ENCODE data around the gene RAB3IL1. TPM values are rescaled to one million over a fixed set of nuclear protein-coding genes. Genes with fewer than 3 reads are reported as not detected.
"Not testable (repeated sequence)": the region's sequence is repeated elsewhere in the genome, so short reads cannot be mapped to it uniquely, and the experiment has no call there.

RAB3IL1 gene
- total RNA-seq, 1 donor from 2014 or later = 10.7 TPM

DNA sequence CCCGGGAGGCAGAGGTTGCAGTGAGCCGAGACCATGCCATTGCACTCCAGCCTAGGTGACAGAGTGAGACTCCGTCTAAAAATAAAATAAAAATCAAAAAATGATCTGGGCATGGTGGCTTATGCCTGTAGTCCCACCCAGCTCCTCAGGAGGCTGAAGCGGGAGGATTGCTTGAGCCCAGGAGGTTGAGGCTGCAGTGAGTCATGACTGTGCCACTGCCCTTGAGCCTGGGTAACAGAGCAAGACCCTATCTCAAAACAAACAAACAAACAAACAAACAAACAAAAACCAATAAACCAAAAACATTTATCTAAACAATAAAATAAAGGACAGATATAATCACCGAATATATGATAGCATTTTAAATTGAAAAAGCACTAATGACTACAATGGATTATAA, 36.3 kb upstream of the RAB3IL1 start:
- DNase-seq (ENCODE audit: low read depth in 2 of 2) = not testable (repeated sequence)

DNA sequence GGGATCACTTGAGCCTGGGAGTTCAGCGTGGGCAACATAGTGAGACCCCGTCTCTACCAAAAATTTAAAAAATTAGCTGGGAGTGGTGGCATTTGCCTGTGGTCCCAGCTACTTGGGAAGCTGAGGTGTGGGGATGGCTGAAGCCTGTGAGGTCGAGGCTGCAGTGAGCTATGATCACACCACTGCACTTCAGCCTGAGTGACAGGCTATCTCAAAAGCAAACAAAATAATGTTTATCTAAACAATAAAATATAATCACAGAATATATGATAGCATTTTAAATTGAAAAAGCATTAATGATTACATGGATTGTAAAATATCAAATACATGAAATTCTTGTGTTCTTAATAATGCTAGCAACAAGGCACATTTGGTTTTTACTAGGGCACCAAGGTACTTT, 35.5 kb upstream of the RAB3IL1 start:
- DNase-seq (ENCODE audit: low read depth in 2 of 2) = no peak

DNA sequence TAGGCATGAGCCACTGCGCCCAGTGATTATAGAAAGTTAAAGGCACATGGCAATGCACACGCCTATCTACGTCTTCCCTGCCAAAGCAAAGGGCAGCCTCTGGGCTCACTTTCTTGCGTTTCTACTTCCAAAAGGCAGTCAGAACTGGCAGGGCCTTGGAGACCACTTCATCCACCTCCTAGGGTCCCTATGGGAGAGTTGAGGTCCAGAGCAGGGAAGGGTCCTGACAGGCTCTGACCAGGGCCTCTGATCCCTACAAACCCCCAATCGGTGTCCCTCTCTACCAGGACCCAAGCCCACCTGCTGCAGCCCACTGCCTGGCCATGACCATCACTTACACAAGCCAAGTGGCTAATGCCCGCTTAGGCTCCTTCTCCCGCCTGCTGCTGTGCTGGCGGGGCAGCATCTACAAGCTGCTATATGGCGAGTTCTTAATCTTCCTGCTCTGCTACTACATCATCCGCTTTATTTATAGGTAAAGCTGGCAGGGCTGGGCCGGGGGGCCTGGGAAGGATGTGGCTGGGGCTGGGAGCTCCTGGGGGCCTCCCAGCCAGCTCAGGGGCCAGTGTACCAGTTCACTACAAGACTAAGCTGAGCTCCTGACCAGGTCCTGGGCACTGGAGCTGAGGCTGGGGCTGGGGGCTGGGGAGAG, 34.2 kb upstream of the RAB3IL1 start:
- no peak for DNase-seq (ENCODE audit: low read depth in 2 of 2)

DNA sequence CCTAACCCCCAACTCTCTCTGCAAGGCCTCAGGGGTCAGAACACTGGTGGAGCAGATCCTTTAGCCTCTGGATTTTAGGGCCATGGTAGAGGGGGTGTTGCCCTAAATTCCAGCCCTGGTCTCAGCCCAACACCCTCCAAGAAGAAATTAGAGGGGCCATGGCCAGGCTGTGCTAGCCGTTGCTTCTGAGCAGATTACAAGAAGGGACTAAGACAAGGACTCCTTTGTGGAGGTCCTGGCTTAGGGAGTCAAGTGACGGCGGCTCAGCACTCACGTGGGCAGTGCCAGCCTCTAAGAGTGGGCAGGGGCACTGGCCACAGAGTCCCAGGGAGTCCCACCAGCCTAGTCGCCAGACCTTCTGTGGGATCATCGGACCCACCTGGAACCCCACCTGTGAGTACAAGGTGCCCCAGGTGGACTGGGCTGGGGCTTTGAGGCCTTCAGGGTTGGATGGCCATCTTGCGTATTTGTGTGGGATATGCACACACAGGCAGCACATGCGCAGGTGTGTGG, 32.7 kb upstream of the RAB3IL1 start, which contains the start of gene BEST1:
Gene BEST1, plus strand, starts transcription at position 317 of the 513 bp plus-strand sequence. CDS start 1,456 bp downstream, outside the sequence.
- DNase-seq (ENCODE audit: low read depth in 2 of 2) = no peak

DNA sequence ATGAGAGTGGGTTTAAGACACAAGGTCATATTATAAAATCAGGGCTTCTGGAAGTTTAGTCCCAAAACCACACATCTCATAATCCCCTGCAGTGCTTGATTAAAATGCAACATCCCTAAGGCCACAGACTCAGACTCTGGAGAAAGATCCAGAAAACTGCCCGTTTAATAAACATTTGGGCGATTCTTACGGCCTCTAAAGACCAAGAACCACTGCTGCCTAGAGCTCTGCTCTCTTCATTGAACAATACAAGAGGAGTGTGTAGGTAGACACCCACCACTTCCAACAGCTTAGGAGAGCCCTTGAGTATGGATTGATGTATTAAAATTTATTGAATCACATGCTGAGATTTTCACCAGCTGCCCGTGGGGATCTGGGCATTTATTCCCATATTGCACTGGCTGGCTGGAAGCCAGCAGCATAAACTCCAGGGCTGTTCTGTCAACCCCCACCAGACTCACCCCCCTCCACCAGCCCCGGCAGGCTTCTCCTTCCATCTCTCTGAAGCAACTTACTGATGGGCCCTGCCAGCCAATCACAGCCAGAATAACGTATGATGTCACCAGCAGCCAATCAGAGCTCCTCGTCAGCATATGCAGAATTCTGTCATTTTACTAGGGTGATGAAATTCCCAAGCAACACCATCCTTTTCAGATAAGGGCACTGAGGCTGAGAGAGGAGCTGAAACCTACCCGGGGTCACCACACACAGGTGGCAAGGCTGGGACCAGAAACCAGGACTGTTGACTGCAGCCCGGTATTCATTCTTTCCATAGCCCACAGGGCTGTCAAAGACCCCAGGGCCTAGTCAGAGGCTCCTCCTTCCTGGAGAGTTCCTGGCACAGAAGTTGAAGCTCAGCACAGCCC, 32.0 kb upstream of the RAB3IL1 start:
- peak; percentile 70 to 74 for DNase-seq (ENCODE audit: low read depth in 2 of 2)

DNA sequence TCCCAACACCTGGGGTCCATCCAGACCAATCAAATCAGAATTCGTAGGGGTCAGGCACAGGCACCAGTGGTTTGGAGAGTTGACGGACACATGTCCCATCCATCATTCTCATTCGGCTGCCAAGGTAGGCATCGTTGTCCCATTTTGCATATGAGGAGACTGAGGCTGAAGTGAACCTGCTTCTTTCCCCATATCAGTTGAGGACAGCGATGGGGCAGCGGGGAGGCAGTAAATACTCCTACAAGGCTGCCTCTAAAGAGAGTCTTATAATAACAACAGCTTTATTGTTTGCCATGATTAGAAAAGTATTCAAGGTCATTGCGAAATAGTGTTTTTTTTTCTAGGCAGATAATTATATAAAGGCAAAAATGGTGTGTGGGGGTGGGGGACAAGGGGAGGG, 31.1 kb upstream of the RAB3IL1 start:
- no peak for DNase-seq (ENCODE audit: low read depth in 2 of 2)

DNA sequence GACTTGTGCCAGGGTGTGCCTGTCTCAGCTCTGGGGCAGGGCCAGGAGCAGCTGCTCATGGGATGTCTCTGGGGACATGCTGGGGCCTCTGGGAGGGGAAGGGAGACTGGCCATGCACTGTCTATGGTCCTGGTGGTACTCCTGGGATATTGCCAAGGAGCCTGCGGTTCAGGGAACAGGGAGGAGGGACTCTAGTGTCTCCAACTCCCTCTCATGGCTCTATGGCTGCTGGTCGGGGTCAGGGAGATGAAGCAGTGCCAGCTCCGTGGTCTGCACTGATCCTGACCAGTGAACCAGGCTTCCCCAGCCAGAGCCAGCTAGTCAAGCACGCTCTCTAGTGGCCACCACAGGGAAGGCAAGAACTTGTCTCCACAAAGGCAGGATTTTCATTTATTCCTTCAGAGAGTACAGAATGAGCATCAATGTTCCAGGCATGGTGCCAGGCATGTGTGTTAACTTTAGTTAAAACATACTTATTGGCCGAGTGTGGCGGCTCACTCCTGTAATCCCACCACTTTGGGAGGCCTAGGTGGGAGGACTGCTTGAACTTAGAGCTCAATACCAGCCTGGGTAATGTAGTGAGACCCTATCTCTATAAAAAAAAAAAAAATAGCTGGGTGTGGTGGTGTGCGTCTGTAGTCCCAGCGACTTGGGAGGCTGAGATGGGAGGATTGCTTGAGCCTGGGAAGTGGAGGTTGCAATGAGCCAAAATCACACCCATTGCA, 30.3 kb upstream of the RAB3IL1 start:
- peak; percentile 77 to 92 for DNase-seq (ENCODE audit: low read depth in 2 of 2)

DNA sequence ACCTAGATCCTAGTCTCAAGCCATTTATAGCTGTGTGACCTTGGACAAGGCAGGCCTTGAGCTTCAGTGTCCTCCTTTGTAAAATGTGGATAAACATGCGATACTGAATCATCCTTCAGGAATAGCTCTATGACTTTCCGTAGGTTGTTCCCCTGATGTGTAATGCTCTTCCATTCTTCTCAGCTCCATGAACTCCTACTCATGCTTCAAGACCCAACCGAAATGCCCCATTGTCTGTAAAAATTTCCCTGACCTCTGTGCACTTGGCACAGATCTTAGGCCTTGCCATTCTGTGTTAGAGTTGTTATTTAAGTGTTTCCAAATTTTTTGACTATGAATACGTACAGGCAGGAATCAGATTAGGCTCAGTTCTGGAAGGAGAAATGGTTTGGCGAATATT, 29.5 kb upstream of the RAB3IL1 start:
- DNase-seq (ENCODE audit: low read depth in 2 of 2) = no peak

DNA sequence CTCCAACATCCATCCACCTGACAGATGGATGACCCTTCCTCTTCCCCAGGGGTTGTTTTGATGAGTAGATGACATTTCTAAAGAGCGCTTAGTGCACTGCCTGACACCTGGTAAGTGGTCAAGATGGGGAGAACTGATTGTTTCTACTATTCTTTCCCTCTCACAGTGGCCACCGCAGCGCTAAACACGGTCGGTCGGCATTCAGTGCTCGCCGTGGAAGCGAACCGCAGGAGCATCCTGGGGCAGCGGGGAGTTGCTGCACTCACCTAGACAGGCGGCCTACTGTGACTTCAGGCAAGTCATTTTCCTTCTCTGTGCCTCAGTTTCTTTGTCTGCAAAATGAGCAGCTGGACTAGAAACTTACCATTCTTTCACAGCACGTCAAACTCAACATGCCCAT, 27.8 kb upstream of the RAB3IL1 start:
- DNase-seq (ENCODE audit: low read depth in 2 of 2) = no peak

DNA sequence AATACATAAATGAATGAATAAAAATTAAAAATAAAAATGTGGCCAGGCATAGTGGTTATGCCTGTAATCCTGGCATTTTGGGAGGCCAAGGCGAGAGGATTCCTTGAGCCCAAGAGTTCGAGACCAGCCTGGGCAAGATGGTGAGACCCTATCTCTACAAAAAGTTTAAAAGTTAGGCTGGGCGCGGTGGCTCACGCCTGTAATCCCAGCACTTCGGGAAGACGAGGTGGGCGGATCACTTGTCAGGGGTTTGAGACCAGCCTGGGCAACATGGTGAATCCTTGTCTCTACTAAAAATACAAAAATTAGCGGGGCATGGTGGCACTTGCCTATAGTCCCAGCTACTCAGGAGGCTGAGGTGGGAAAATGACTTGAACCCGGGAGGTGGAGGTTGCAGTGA, 23.1 kb upstream of the RAB3IL1 start:
- no peak for DNase-seq (ENCODE audit: low read depth in 2 of 2)

DNA sequence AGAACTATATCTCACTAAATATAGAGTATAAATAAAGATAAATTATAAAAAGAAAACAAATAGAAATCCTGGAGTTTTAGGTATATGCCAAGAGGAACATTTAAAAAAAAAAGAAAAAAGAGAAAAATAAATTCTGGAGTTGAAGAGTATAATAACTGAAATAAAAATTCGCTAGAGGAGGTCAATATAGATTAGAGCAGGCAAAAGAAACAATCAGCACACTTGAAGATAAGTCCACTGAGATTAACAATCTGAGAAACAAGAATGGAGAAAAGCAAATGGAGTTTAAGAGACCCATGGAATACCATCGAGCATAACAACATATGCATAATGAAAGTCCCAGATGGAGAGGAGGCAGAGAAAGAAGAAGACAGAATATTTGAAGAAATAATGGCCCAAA, 18.5 kb upstream of the RAB3IL1 start:
- DNase-seq (ENCODE audit: low read depth in 2 of 2) = no peak

DNA sequence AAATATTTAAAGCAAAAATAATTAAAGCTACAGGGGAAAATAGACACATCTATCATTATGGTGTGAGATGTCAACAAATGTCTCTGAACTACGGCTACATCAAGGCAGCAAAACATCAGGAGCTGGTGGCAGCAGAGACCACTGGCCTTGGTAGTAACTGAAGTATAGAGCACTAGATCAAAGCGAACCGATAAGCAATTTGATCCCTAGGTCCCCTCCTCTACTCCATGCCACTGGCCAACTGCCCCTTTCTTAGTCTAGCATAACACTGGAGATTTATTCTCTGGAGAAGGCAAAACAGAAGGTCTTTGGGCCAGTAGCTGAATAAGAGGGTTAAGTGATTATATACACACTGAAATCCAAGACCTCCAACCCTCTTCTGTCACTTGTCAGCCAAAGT, 13.6 kb upstream of the RAB3IL1 start:
- no peak for DNase-seq (ENCODE audit: low read depth in 2 of 2)

DNA sequence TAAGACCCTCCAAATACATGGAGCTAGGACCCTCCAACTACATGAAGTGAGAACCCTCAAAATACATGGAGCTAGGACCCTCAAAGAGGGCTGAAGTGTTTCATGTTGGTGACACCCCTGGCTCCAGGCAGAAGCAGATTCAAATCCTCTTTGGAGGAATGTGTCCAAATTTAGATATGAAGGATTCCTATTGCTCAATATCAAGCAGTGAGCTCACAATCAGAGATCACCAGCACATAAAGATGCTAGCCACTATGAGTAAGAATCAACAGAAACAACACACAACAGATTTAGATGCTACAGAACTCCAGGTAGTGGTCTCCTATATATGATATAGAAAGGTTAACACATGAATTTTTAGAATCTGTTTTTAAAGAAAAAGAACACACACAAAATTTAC, 11.2 kb upstream of the RAB3IL1 start:
- DNase-seq (ENCODE audit: low read depth in 2 of 2) = no peak

DNA sequence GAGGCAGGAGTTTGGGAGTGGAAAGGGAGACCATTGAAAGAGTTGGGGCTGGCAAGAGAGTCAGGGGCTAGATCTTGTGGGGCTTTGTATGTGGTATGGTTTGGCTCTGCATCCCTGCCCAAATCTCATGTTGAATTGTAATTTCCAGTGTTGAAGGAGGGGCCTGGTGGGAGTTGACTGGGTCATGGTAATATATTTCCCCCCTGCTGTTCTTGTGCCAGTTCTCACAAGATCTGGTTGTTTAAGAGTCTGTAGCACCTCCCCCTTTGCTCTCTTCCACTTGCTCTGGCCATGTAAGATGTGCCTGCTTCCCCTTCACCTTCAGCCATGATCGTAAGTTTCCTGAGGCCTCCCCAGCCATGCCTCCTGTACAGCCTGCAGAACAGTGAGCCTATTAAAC, 10.1 kb upstream of the RAB3IL1 start:
- no peak for DNase-seq (ENCODE audit: low read depth in 2 of 2)

DNA sequence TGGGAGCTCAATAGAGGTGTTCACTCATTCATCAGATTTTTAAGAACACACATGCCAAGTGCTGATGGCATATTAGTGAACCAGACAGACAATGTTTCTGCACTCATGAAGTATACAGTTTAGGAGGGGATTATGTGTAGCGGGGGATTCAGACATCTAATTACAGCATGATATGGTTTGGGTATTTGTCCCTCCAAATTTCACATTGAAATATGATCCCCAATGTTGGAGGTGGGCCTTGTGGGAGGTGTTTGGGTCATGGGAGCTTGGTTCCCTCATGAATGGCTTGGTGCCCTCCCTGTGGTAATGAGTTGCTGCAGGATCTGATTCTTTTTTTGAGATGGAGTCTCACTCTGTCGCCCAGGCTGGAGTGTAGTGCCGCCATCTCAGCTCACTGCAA, 8.9 kb upstream of the RAB3IL1 start:
- DNase-seq (ENCODE audit: low read depth in 2 of 2) = no peak

DNA sequence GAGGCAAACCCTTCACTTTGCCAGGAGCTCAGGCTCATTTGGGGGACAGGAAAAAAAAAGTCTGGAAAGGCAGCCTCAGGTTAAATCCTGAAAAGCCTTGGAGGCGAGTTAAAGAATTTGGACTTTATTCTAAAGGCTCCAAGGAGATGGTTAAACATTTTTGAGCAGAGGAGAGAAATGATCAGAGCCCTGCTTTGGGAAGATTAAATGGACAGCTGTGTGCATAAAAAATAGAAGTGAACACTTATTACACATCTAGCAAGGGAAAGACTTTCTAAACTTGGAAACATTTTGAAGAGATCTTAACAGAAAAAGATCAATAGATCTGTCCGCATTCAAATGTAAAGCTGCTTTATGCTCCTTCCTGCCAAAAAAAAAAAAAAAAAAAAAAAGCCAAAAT, 8.4 kb upstream of the RAB3IL1 start:
- DNase-seq (ENCODE audit: low read depth in 2 of 2) = no peak

DNA sequence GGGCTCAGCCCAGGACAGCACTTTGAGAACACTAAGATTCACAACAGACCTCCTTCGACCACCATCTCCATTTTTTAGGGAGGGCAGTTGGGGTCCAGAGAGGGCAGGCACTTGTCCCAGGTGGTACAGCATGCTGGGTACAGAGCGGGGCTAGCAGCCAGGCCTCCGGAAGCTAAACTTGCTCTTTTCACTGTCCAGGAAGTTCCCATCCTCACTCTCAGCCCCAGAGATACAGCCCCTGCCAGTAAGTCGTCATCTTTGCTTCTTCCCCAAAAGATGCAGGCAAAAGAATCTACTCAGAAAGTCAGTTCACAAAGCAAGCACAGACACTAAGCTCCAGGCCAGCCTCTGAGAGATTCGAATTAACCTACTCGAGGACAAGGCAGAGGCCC, 6.7 kb upstream of the RAB3IL1 start:
- no peak for DNase-seq (ENCODE audit: low read depth in 2 of 2)

DNA sequence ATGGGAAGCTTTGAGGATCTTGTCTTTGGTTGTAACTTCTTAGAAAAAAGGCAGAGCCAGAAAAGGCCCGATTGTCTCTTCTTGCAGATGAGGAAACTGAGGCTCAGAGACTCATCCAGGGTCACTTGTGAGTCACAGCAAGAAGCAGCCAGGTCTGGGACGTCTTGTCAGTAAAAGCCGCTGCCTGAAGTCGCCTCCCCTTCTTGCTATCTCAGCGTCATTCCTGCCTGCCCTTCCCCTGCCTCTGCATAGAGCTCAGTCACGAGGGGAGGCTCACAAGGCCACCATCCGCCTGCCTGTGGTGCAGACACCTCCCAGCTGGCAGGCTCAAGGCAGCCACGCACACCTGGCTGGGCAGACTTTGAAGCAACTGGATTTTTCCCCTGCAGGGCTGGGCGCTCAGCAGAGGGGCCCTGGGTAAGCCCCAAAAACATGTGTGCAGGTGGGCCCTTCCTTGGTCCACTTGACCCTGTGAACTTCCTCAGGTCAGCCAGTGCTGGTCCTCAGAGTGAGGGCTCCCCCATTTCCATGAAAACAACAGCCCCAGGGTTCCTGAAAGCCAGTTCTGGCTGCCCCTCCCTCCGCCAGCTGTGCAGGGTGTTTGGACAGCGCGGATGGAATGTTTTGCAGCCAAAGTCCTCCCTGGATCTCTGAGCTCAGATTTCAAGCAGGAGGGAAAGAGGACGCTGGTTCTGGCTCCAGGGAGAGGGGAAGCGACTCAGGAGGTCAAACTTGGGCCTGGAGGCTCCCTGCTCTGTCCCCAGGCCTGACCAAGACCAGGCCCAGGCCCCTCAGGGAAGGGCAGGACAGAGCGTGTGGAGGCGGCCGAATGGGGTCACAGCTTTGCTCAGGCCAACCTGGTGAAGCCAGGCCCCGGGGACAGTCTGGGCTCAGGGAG, 6.0 kb upstream of the RAB3IL1 start:
- peak in 1 of 2 donors; percentile 50 for DNase-seq (ENCODE audit: low read depth in 2 of 2)

DNA sequence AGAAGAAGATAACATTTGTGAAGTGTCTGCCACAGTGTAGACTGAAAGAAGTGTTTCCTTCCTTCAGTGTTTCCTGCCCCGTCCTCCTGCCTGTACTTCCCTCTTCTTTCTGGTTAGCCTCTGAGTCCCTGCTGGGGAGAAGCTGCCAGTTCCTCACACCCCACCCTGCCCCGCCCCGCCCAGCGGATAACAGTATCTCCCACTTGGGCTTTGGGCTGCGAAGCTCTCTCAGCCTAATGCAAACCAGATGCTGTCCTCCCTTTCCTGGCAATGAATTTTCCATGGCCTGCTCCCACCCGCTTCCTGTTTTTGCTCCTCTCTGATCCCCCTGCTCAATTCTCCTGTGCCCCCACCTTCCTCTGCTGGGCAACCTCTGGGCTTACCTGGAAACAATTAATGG, 5.2 kb upstream of the RAB3IL1 start:
- peak in 1 of 2 donors; percentile 69 for DNase-seq (ENCODE audit: low read depth in 2 of 2)

DNA sequence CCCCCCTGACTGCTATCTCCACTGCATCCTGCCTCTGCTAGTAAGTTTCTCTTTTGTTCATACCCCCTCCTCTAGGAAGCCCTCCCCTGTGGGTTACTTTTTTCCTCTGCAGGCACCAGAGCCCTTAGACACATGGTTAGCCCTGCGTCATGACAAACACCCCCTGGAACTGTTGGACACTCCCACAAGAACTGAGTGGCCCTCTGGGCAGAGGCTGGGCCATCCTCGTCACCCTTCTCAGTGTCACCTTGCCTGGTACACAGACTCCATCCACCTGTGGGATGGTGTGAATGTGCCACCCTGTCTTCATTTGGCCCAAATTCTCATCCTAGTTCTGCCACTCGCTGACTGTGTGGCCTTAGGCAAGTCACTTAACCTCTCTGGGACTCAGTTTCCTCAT, 4.1 kb upstream of the RAB3IL1 start:
- no peak for DNase-seq (ENCODE audit: low read depth in 2 of 2)
